ENCODE data around the gene KATNB1.
"Not testable (repeated sequence)": the region's sequence is repeated elsewhere in the genome, so short reads cannot be mapped to it uniquely, and the experiment has no call there.

Gene KATNB1

GRCh38 chr16:57722651-57723050 lies 12.9 kb upstream of the KATNB1 start:
- Mint-ChIP-seq H3K4me1 (ENCODE audit: low read depth in 2 of 2) (peaks cover 3% of the 10 kb centered on the region in 2 donors), H3K27ac (peak overlapping the region in 1 of 2 donors; percentile 12), H3K9me3 (no peaks in the 10 kb centered on the region), H3K4me3 (no peak overlapping the region), H3K36me3 (ENCODE audit: insufficient read depth) (no peaks in the 10 kb centered on the region), H3K27me3 (no peaks in the 10 kb centered on the region)
- ATAC-seq (replicated peaks) (no peak), DNase-seq (no peak)

DNA sequence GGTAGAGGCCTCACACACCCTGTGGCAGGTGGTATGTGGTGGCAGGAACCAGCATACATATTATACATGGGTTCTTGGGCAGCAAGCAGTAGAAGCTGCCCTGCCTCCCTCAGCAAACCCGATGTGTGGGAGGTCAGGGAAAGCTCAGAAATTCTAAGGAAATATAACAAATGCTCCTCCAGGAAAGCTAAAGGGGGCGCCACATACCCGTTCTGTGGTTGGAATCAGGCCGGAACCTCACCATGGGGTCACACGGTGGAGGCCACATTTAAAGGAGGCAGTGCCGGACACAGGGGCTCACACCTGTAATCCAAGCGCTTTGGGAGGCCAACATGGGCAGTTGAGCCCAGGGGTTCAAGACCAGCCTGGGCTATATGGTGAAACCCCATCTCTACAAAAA lies 12.4 kb upstream of the KATNB1 start:
- H3K4me3 Mint-ChIP-seq = no peak overlapping the region

GRCh38 chr16:57724531-57724930 lies 11.0 kb upstream of the KATNB1 start:
- Mint-ChIP-seq H3K36me3 (ENCODE audit: insufficient read depth) (no peaks in the 10 kb centered on the region), H3K27ac (no peak overlapping the region), H3K9me3 (no peaks in the 10 kb centered on the region), H3K4me3 (no peak overlapping the region), H3K4me1 (ENCODE audit: low read depth in 2 of 2) (peaks cover 3% of the 10 kb centered on the region in 2 donors), H3K27me3 (no peaks in the 10 kb centered on the region)
- no peak for DNase-seq
- ATAC-seq (replicated peaks) = no peak

More for the DNA sequence above, 12.4 kb upstream of the KATNB1 start:
- ATAC-seq (replicated peaks) = no peak
- H3K27me3 Mint-ChIP-seq = no peaks in the 10 kb centered on the region
- H3K9me3 Mint-ChIP-seq = no peaks in the 10 kb centered on the region
- no peak for DNase-seq
- peaks cover 3% of the 10 kb centered on the region in 2 donors for H3K4me1 Mint-ChIP-seq (ENCODE audit: low read depth in 2 of 2)
- peak overlapping the region in 1 of 2 donors; percentile 12 for H3K27ac Mint-ChIP-seq
- no peaks in the 10 kb centered on the region for H3K36me3 Mint-ChIP-seq (ENCODE audit: insufficient read depth)

GRCh38 chr16:57725151-57725550 lies 10.4 kb upstream of the KATNB1 start:
- ATAC-seq (replicated peaks) = no peak
- Mint-ChIP-seq H3K9me3 (peaks cover 0 to 1% of the 10 kb centered on the region in 2 donors), H3K27me3 (no peaks in the 10 kb centered on the region), H3K4me1 (ENCODE audit: low read depth in 2 of 2) (peaks cover 3% of the 10 kb centered on the region in 2 donors), H3K4me3 (no peak overlapping the region), H3K36me3 (ENCODE audit: insufficient read depth) (no peaks in the 10 kb centered on the region), H3K27ac (no peak overlapping the region)
- DNase-seq = no peak

- Mint-ChIP-seq H3K27ac (no peak overlapping the region), H3K4me1 (ENCODE audit: low read depth in 2 of 2) (peaks cover 0 to 1% of the 10 kb centered on the region in 2 donors)
- no peak for ATAC-seq (replicated peaks)
Observed at GRCh38 chr16:57725554-57725953, 10.0 kb upstream of the KATNB1 start.

DNA sequence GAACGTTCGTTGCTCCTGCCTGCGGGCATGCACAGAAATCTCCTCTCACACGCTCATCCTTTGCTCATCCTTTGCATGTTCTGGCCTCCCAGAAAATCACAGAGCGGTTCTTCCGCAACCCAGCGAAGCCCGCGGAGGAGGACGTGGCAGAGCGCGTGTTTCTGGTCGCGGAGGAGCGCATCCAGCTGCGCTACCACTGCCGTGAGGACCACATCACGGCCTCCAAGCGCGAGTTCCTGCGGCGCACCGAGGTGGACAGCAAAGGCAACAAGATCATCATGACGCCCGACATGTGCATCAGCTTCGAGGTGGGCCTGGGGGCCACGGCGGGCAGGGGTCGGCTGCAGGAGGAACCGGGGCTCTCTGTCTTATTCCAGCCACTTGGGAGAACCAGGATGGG lies 9.6 kb upstream of the KATNB1 start:
- Mint-ChIP-seq H3K27ac (no peak overlapping the region), H3K9me3 (peaks cover 0 to 1% of the 10 kb centered on the region in 2 donors), H3K4me1 (ENCODE audit: low read depth in 2 of 2) (peaks cover 0 to 1% of the 10 kb centered on the region in 2 donors), H3K27me3 (no peaks in the 10 kb centered on the region), H3K36me3 (ENCODE audit: insufficient read depth) (no peaks in the 10 kb centered on the region), H3K4me3 (no peak overlapping the region)
- ATAC-seq (replicated peaks) (no peak), DNase-seq (no peak)

More at GRCh38 chr16:57725554-57725953, 10.0 kb upstream of the KATNB1 start:
- Mint-ChIP-seq H3K4me3 (no peak overlapping the region), H3K36me3 (ENCODE audit: insufficient read depth) (no peaks in the 10 kb centered on the region), H3K9me3 (peaks cover 0 to 1% of the 10 kb centered on the region in 2 donors), H3K27me3 (no peaks in the 10 kb centered on the region)
- no peak for DNase-seq

GRCh38 chr16:57726433-57726947 lies 9.1 kb upstream of the KATNB1 start:
- H3K9me3 Mint-ChIP-seq = peaks cover 0 to 1% of the 10 kb centered on the region in 2 donors
- H3K27ac Mint-ChIP-seq = no peak overlapping the region
- H3K4me1 Mint-ChIP-seq (ENCODE audit: low read depth in 2 of 2) = peaks cover 0 to 1% of the 10 kb centered on the region in 2 donors
- H3K36me3 Mint-ChIP-seq (ENCODE audit: insufficient read depth) = no peaks in the 10 kb centered on the region
- no peak overlapping the region for H3K4me3 Mint-ChIP-seq
- H3K27me3 Mint-ChIP-seq = no peaks in the 10 kb centered on the region
- DNase-seq (no peak), ATAC-seq (replicated peaks) (no peak)

GRCh38 chr16:57727610-57728009 lies 8.0 kb upstream of the KATNB1 start:
- no peaks in the 10 kb centered on the region for H3K36me3 Mint-ChIP-seq (ENCODE audit: insufficient read depth)
- H3K4me3 Mint-ChIP-seq = no peak overlapping the region
- peaks cover 0 to 1% of the 10 kb centered on the region in 2 donors for H3K9me3 Mint-ChIP-seq
- ATAC-seq (replicated peaks) (no peak), DNase-seq (no peak)
- H3K4me1 Mint-ChIP-seq (ENCODE audit: low read depth in 2 of 2) = peaks cover 0 to 1% of the 10 kb centered on the region in 2 donors
- H3K27ac Mint-ChIP-seq = no peak overlapping the region
- H3K27me3 Mint-ChIP-seq = no peaks in the 10 kb centered on the region

- Mint-ChIP-seq H3K36me3 (ENCODE audit: insufficient read depth) (no peaks in the 10 kb centered on the region), H3K4me3 (no peak overlapping the region), H3K27me3 (no peaks in the 10 kb centered on the region), H3K9me3 (peaks cover 0 to 1% of the 10 kb centered on the region in 2 donors), H3K4me1 (ENCODE audit: low read depth in 2 of 2) (peaks cover 4 to 6% of the 10 kb centered on the region in 2 donors), H3K27ac (no peak overlapping the region)
- ATAC-seq (replicated peaks) = no peak
- no peak for DNase-seq
Observed at GRCh38 chr16:57728336-57729181, 7.0 kb upstream of the KATNB1 start.

- Mint-ChIP-seq H3K9me3 (peaks cover 0 to 1% of the 10 kb centered on the region in 2 donors), H3K27ac (no peak overlapping the region), H3K27me3 (no peaks in the 10 kb centered on the region), H3K4me1 (ENCODE audit: low read depth in 2 of 2) (peaks cover 4 to 6% of the 10 kb centered on the region in 2 donors), H3K36me3 (ENCODE audit: insufficient read depth) (peaks cover under 1% of the 10 kb centered on the region), H3K4me3 (no peak overlapping the region)
- ATAC-seq (replicated peaks) (no peak), DNase-seq (no peak)
Observed at GRCh38 chr16:57729182-57729484, 6.4 kb upstream of the KATNB1 start.

- ATAC-seq (replicated peaks); H3K4me1 Mint-ChIP-seq (ENCODE audit: low read depth in 2 of 2): not testable (repeated sequence)
Observed at GRCh38 chr16:57729852-57730251, 5.7 kb upstream of the KATNB1 start.

GRCh38 chr16:57730771-57731730 lies 4.5 kb upstream of the KATNB1 start:
- no peaks in the 10 kb centered on the region for H3K27me3 Mint-ChIP-seq
- peaks cover 0 to 1% of the 10 kb centered on the region in 2 donors for H3K9me3 Mint-ChIP-seq
- H3K4me3 Mint-ChIP-seq = no peak overlapping the region
- H3K4me1 Mint-ChIP-seq (ENCODE audit: low read depth in 2 of 2) = peaks cover 13% of the 10 kb centered on the region in 2 donors
- DNase-seq = no peak
- no peak for ATAC-seq (replicated peaks)
- H3K36me3 Mint-ChIP-seq (ENCODE audit: insufficient read depth) = peaks cover 17% of the 10 kb centered on the region
- peak overlapping the region in 1 of 2 donors; percentile 3 for H3K27ac Mint-ChIP-seq

More at GRCh38 chr16:57729852-57730251, 5.7 kb upstream of the KATNB1 start:
- not testable (repeated sequence) for DNase-seq; H3K27me3 Mint-ChIP-seq; H3K9me3 Mint-ChIP-seq; H3K36me3 Mint-ChIP-seq (ENCODE audit: insufficient read depth); H3K4me3 Mint-ChIP-seq; H3K27ac Mint-ChIP-seq

- Mint-ChIP-seq H3K36me3 (ENCODE audit: insufficient read depth) (peaks cover 20% of the 10 kb centered on the region), H3K9me3 (peaks cover 0 to 1% of the 10 kb centered on the region in 2 donors), H3K27me3 (no peaks in the 10 kb centered on the region), H3K27ac (peak overlapping the region in 1 of 2 donors; percentile 3), H3K4me3 (no peak overlapping the region), H3K4me1 (ENCODE audit: low read depth in 2 of 2) (peaks cover 22 to 23% of the 10 kb centered on the region in 2 donors)
- DNase-seq (no peak), ATAC-seq (replicated peaks) (no peak)
Observed at GRCh38 chr16:57732037-57732436, 3.5 kb upstream of the KATNB1 start.
